GM19455 (cell line): ENCODE measurements around the gene NTRK1.
"Not testable (repeated sequence)": the region's sequence is repeated elsewhere in the genome, so short reads cannot be mapped to it uniquely, and the experiment has no call there.

ENCODE experiments used
- ATAC-seq: cut with Tn5 transposase; IDR thresholded peaks from one replicate; pipeline ENCODE4 v1.9.1; 2021; ENCODE audit not compliant: unreplicated experiment

The NTRK1 gene

GRCh38 chr1:156911577-156912298 is 51.1 kb downstream of the NTRK1 start:
- no peak for ATAC-seq

- ATAC-seq: no peak
Observed at GRCh38 chr1:156912310-156912709, 51.6 kb downstream of the NTRK1 start.

DNA sequence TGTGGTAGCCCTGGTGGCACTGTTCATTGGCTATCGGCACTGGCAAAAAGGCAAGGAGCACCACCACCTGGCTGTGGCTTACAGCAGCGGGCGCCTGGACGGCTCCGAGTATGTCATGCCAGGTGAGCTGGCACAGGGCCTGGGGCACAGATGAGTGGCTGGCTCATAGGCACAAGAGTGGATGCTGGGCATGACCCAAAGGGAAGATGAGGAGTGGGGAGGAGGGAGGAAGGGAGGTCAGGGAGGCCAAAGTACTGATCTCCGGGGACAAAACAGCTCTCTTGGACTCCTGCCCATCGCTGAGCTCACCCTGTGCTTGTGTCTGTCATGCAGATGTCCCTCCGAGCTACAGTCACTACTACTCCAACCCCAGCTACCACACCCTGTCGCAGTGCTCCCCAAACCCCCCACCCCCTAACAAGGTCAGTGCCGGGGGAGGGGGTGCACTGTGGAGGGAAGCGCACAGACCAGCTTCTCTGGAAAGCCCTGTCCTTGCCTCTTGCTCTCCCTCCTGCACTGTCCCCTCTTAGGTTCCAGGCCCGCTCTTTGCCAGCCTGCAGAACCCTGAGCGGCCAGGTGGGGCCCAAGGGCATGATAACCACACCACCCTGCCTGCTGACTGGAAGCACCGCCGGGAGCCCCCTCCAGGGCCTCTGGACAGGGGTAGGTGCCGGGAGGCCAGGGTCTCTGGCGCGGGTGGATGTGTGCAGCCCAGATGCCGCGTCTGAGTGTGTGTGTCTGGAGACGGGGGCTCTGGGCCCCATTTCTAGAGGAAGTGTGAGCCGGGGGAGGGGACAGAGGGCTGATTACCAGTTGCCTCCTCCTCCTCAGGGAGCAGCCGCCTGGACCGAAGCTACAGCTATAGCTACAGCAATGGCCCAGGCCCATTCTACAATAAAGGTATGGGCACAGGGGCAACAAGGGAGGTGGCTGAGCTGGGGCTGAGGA is 52.5 kb downstream of the NTRK1 start:
- ATAC-seq: no peak

DNA sequence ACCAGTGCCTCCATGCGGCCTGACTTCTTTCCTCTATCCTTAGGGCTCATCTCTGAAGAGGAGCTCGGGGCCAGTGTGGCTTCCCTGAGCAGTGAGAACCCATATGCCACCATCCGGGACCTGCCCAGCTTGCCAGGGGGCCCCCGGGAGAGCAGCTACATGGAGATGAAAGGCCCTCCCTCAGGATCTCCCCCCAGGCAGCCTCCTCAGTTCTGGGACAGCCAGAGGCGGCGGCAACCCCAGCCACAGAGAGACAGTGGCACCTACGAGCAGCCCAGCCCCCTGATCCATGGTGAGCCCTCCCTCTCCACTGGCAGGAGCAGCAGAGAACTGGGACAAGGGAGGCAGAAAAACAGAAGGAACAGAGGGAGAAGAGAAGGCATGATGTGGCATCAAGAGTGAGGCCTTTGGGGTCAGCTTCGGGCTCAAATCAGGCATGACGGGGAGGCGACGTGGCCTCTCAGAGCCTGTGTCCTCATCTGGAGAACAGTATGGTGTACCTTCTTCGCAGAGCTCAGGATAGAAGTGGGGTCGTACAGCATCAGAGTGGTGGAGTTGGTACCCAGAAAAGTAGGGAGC is 53.2 kb downstream of the NTRK1 start:
- ATAC-seq: no peak

DNA sequence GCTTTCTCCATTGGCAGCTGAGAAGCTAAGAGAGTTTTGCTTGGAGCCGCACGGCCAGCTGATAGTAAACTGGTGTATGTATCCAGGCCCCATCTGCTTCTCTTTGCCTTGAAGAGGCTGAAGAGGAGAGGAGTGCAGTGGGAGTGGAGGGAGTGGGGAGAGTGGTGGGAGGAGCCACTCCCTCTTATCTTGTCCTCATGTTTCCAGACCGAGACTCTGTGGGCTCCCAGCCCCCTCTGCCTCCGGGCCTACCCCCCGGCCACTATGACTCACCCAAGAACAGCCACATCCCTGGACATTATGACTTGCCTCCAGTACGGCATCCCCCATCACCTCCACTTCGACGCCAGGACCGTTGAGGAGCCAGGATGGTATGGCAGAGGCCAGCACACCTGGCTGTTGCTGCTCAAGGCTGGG is 53.8 kb downstream of the NTRK1 start:
- ATAC-seq: no peak

- ATAC-seq: no peak
Observed at GRCh38 chr1:156920233-156921052, 59.8 kb downstream of the NTRK1 start, which contains the start of gene LRRC71. Gene LRRC71 (plus strand): TSS chr1:156920632. CDS start chr1:156920804, 172 bp downstream.

DNA sequence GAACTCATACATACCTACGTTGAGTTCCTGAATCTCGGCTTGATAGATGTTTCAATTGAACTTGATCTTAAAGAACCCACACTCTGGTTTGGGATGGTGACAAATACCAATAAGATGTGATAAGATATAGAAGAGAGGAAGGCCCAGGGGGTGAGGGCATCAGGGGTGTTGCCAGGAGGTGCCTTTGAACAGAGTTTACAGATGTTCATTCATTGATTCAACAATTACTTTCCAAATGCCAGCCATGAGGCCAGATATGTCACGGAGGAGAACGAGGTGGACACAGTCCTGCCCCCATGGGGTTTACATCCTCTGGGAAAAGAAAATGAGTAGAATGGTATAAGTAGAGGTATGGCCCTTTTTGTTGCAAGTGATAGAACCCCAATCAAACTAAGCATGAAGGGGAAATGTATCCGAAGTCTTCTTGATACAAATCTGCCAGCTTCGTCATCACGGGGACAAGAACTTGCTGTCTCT is 60.4 kb downstream of the NTRK1 start:
- no peak for ATAC-seq

- no peak for ATAC-seq
Observed at GRCh38 chr1:156922986-156923669, 62.5 kb downstream of the NTRK1 start.

GRCh38 chr1:156923670-156924477 is 63.2 kb downstream of the NTRK1 start:
- ATAC-seq: no peak

DNA sequence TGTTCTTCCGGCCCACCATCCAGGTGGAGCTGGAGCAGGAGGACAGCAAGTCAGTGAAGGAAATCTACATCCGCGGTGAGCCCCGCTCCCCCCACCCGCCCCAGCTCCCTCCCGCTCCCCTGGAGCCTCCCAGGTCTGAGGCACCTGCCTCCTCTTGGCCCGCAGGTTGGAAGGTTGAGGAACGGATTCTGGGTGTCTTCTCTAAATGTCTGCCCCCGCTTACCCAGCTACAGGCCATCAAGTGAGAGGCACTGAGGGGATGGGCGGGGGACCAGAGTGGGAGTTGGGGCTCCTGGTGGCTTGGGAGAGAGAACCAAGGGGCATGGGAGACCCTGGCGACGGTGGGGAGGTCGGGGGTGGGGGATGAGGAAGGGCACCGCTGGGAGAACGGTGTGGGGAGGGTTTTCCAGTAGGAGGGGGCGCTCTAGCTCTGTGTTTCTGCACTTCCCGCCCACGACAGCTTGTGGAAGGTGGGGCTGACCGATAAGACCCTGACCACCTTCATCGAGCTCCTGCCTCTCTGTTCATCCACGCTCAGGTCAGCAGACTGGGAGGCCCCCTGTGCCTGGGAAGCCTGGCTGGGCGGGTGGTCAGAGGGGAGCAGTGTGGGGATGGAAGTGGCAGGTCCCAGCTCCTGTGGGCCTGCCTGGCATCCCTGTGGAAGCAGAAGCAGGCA is 64.0 kb downstream of the NTRK1 start:
- ATAC-seq: no peak

DNA sequence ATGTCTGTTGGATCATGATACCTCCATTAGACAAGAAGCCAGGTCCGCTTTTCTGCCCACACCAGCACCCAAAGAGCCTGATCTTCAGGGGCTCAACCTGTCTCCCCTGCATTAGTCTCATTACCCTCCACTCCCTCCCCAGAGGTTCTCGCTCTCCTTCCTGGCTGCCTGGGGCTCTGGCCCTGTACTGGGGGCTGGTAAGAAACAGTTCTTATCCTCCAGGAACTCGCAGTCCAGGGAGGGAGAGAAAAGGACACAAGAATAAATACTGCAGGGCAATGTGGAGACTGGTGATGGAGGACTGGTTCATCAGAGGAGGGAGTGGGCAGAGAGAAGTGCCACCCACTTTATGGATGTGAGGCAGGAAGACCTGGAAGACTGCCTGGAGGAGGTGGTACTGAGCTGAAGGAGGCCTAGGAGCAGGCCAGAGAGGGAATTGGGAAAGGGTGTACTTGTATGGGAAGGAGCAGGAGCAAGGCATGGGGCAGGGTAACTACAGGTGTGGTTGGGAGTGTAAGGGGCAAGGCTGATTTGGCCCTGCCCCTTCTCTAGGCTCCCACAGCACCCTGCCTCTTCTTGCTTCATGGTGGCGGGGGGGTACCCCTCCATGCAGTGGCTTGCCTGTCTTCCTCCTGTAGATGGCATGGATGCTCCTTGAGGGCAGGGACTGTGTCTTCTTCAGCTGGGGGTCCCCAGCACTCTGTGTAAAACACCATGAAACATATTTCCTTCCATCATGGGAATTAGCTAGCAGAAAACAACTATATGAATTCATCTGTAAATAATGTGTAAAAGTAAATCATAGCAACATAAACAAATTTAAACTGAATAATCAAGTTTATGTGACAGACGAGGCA is 64.7 kb downstream of the NTRK1 start:
- no peak for ATAC-seq

- no peak for ATAC-seq
Observed at GRCh38 chr1:156926175-156926574, 65.5 kb downstream of the NTRK1 start.

DNA sequence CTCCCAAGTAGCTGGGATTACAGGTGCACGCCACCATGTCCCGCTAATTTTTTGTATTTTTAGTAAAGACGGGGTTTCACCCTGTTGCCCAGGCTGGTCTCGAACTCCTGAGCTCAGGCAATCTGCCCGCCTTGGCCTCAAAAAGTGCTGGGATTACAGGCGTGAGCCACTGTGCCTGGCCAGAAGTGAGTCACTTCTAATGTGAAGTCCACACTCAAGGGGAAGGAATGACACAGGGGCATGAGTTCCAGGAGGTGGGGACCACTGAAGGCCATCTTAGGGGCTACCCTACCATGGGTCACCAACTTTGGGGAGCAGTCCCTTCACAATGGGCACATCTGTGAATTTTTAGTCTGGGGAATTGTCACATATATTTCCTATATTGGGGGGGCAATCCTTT is 66.0 kb downstream of the NTRK1 start:
- ATAC-seq: not testable (repeated sequence)

GRCh38 chr1:156927215-156928042 is 66.8 kb downstream of the NTRK1 start:
- ATAC-seq: no peak

DNA sequence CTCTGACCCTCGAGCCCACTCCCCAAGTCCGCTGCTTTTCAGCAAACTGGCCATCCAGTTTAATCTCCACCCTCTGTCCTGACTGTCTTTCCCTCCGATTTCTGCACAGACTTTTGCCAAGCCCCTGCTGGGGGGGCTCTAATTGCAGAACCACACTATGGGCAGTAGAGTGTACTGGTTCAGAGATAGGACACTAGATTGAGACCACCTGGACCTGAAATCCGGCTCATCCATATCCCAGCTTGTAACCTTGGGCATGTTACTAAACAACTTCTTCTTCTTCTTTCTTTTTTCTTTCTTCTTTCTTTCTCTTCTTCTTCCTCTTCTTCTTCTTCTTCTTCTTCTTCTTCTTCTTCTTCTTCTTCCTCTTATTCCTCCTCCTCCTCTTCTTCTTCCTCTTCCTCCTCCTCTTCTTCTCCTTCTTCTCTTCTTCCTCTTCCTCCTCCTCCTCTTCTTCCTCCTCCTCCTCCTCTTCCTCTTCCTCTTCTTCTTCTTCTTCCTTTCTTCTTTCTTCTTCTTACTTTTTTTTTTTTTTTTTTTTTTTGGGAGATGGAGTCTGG is 67.5 kb downstream of the NTRK1 start:
- no peak for ATAC-seq

- ATAC-seq: no peak
Observed at GRCh38 chr1:156929596-156930238, 69.1 kb downstream of the NTRK1 start.
